ENCODE measurements around the gene ASB15.

ASB15 gene

GRCh38 chr7:123635551-123636359 is 34.1 kb downstream of the ASB15 start:
- DNase-seq (ENCODE audit: low read depth in 2 of 2), result no peak

- no peak for DNase-seq (ENCODE audit: low read depth in 2 of 2)
These were observed 35.6 kb downstream of the ASB15 start for GRCh38 chr7:123637203-123637602.

GRCh38 chr7:123637878-123638277 is 36.3 kb downstream of the ASB15 start:
- DNase-seq (ENCODE audit: low read depth in 2 of 2), result no peak

GRCh38 chr7:123639631-123640030 is 38.0 kb downstream of the ASB15 start:
- DNase-seq (ENCODE audit: low read depth in 2 of 2), result no peak

- no peak for DNase-seq (ENCODE audit: low read depth in 2 of 2)
These were observed 39.0 kb downstream of the ASB15 start for GRCh38 chr7:123640583-123640982.

GRCh38 chr7:123641901-123642300 is 40.3 kb downstream of the ASB15 start:
- no peak for DNase-seq (ENCODE audit: low read depth in 2 of 2)

GRCh38 chr7:123643495-123644441 is 42.1 kb downstream of the ASB15 start:
- DNase-seq (ENCODE audit: low read depth in 2 of 2), result no peak

GRCh38 chr7:123645516-123645915 is 43.9 kb downstream of the ASB15 start:
- no peak for DNase-seq (ENCODE audit: low read depth in 2 of 2)

GRCh38 chr7:123647106-123647730 is 45.6 kb downstream of the ASB15 start:
- no peak for DNase-seq (ENCODE audit: low read depth in 2 of 2)

GRCh38 chr7:123649964-123650363 is 48.3 kb downstream of the ASB15 start:
- DNase-seq (ENCODE audit: low read depth in 2 of 2), result no peak

- DNase-seq (ENCODE audit: low read depth in 2 of 2), result no peak
These were observed 49.0 kb downstream of the ASB15 start for GRCh38 chr7:123650595-123650994.

GRCh38 chr7:123652406-123652805 is 50.8 kb downstream of the ASB15 start:
- DNase-seq (ENCODE audit: low read depth in 2 of 2), result no peak

GRCh38 chr7:123653162-123653561 is 51.5 kb downstream of the ASB15 start:
- no peak for DNase-seq (ENCODE audit: low read depth in 2 of 2)

GRCh38 chr7:123655614-123656013 is 54.0 kb downstream of the ASB15 start, which contains the start of gene LMOD2:
TSS of gene LMOD2 (plus strand) at chr7:123655866. CDS start at chr7:123655964, 98 bp downstream.
- DNase-seq (ENCODE audit: low read depth in 2 of 2), result no peak

- DNase-seq (ENCODE audit: low read depth in 2 of 2), result no peak
These were observed 55.1 kb downstream of the ASB15 start for GRCh38 chr7:123656544-123657303.

- no peak for DNase-seq (ENCODE audit: low read depth in 2 of 2)
These were observed 55.7 kb downstream of the ASB15 start for GRCh38 chr7:123657304-123657685.

GRCh38 chr7:123658023-123658422 is 56.4 kb downstream of the ASB15 start:
- no peak for DNase-seq (ENCODE audit: low read depth in 2 of 2)

- no peak for DNase-seq (ENCODE audit: low read depth in 2 of 2)
These were observed 59.1 kb downstream of the ASB15 start for GRCh38 chr7:123660514-123661354.

- no peak for DNase-seq (ENCODE audit: low read depth in 2 of 2)
These were observed 60.1 kb downstream of the ASB15 start for GRCh38 chr7:123661765-123662164.

- DNase-seq (ENCODE audit: low read depth in 2 of 2), result no peak
These were observed 60.7 kb downstream of the ASB15 start for GRCh38 chr7:123662293-123662692.
